Activated naive CD8-positive, alpha-beta T cell treated with anti-CD3 and anti-CD28 coated beads, Interleukin-2, amount 50 U/mL, for 24 hours (primary cell): ENCODE results near the gene RC3H1.
A peak's percentile ranks its signal among the peaks of the same experiment; 100 is the strongest.
"Not testable (repeated sequence)": the region's sequence is repeated elsewhere in the genome, so short reads cannot be mapped to it uniquely, and the experiment has no call there.

ENCODE experiments used
- ATAC-seq: fragments of 150-1000 bp; cut with Tn5 transposase; one replicate; pipeline ENCODE4 v1.10.0; 2021
- DNase-seq: peaks from one replicate; pipeline ENCODE4 v3.0.0; 2021
- H3K27ac Mint-ChIP-seq: one replicate; pipeline ENCODE4 v1.8.0; 2021; ENCODE audit warnings: mild to moderate bottlenecking, mixed read lengths
- H3K27me3 Mint-ChIP-seq: one replicate; pipeline ENCODE4 v1.8.0; 2021; ENCODE audit warnings: mixed read lengths
- H3K36me3 Mint-ChIP-seq: one replicate; pipeline ENCODE4 v1.8.0; 2021; ENCODE audit warnings: low read depth, mixed read lengths
- H3K4me1 Mint-ChIP-seq: one replicate; pipeline ENCODE4 v1.8.0; 2021; ENCODE audit warnings: mixed read lengths
- H3K4me3 Mint-ChIP-seq: one replicate; pipeline ENCODE4 v1.8.0; 2021; ENCODE audit warnings: mild to moderate bottlenecking, moderate library complexity, mixed read lengths
- H3K9me3 Mint-ChIP-seq: one replicate; pipeline ENCODE4 v1.8.0; 2021; ENCODE audit warnings: mixed read lengths

The RC3H1 gene

GRCh38 chr1:174022080-174022975 is at the start of gene RC3H1:
TSS of gene RC3H1 (minus strand) at chr1:174022357. CDS start at chr1:173992985, 29,372 bp downstream.
- Mint-ChIP-seq H3K4me3 (peak within 1 kb of the TSS; percentile 98), H3K9me3 (no peaks in the 10 kb centered on the region), H3K36me3 (peaks cover 8% of the 10 kb centered on the region), H3K27me3 (no peaks in the 10 kb centered on the region), H3K27ac (peak within 1 kb of the TSS; percentile 94), H3K4me1 (peaks cover 49% of the 10 kb centered on the region)
- DNase-seq = peak; percentile 89
- peak; percentile 92 for ATAC-seq

GRCh38 chr1:174070614-174071013 is 48.5 kb upstream of the RC3H1 start:
- Mint-ChIP-seq H3K36me3 (no peaks in the 10 kb centered on the region), H3K4me1 (peaks cover 5% of the 10 kb centered on the region), H3K4me3 (no peak overlapping the region), H3K9me3 (no peaks in the 10 kb centered on the region), H3K27ac (no peak overlapping the region), H3K27me3 (peaks cover 3% of the 10 kb centered on the region)
- DNase-seq (no peak), ATAC-seq (no peak)

- H3K9me3 Mint-ChIP-seq = no peaks in the 10 kb centered on the region
- no peaks in the 10 kb centered on the region for H3K36me3 Mint-ChIP-seq
- H3K4me1 Mint-ChIP-seq = peaks cover 5% of the 10 kb centered on the region
- peaks cover 3% of the 10 kb centered on the region for H3K27me3 Mint-ChIP-seq
- DNase-seq (no peak), ATAC-seq (no peak)
- H3K27ac Mint-ChIP-seq = no peak overlapping the region
- H3K4me3 Mint-ChIP-seq = no peak overlapping the region
Observed at GRCh38 chr1:174068000-174068399, 45.8 kb upstream of the RC3H1 start.

GRCh38 chr1:174060090-174060489 is 37.9 kb upstream of the RC3H1 start:
- Mint-ChIP-seq H3K27me3 (peaks cover 3% of the 10 kb centered on the region), H3K4me3 (no peak overlapping the region)
- ATAC-seq = no peak

GRCh38 chr1:174058624-174059023 is 36.5 kb upstream of the RC3H1 start:
- no peak overlapping the region for H3K4me3 Mint-ChIP-seq
- no peaks in the 10 kb centered on the region for H3K9me3 Mint-ChIP-seq
- H3K4me1 Mint-ChIP-seq = peaks cover 6% of the 10 kb centered on the region
- H3K27ac Mint-ChIP-seq = no peak overlapping the region
- DNase-seq (no peak), ATAC-seq (no peak)
- no peaks in the 10 kb centered on the region for H3K36me3 Mint-ChIP-seq
- peaks cover 3% of the 10 kb centered on the region for H3K27me3 Mint-ChIP-seq

More at GRCh38 chr1:174060090-174060489, 37.9 kb upstream of the RC3H1 start:
- Mint-ChIP-seq H3K4me1 (peaks cover 6% of the 10 kb centered on the region), H3K9me3 (no peaks in the 10 kb centered on the region), H3K27ac (no peak overlapping the region), H3K36me3 (no peaks in the 10 kb centered on the region)
- no peak for DNase-seq

GRCh38 chr1:174056609-174057008 is 34.5 kb upstream of the RC3H1 start:
- not testable (repeated sequence) for H3K4me1 Mint-ChIP-seq, H3K36me3 Mint-ChIP-seq

GRCh38 chr1:174055797-174056196 is 33.6 kb upstream of the RC3H1 start:
- not testable (repeated sequence) for DNase-seq, H3K9me3 Mint-ChIP-seq

More at GRCh38 chr1:174056609-174057008, 34.5 kb upstream of the RC3H1 start:
- not testable (repeated sequence) for H3K27ac Mint-ChIP-seq, ATAC-seq, H3K9me3 Mint-ChIP-seq, DNase-seq, H3K4me3 Mint-ChIP-seq, H3K27me3 Mint-ChIP-seq

GRCh38 chr1:174053826-174054225 is 31.7 kb upstream of the RC3H1 start:
- H3K36me3 Mint-ChIP-seq = no peaks in the 10 kb centered on the region
- DNase-seq (no peak), ATAC-seq (no peak)
- no peaks in the 10 kb centered on the region for H3K4me1 Mint-ChIP-seq
- no peak overlapping the region for H3K27ac Mint-ChIP-seq
- H3K9me3 Mint-ChIP-seq = no peaks in the 10 kb centered on the region
- H3K27me3 Mint-ChIP-seq = peaks cover 5% of the 10 kb centered on the region
- no peak overlapping the region for H3K4me3 Mint-ChIP-seq

More at GRCh38 chr1:174055797-174056196, 33.6 kb upstream of the RC3H1 start:
- not testable (repeated sequence) for H3K36me3 Mint-ChIP-seq, H3K27ac Mint-ChIP-seq, ATAC-seq, H3K4me3 Mint-ChIP-seq, H3K4me1 Mint-ChIP-seq, H3K27me3 Mint-ChIP-seq

GRCh38 chr1:174052621-174053020 is 30.5 kb upstream of the RC3H1 start:
- ATAC-seq (no peak), DNase-seq (no peak)
- H3K4me3 Mint-ChIP-seq = no peak overlapping the region
- H3K4me1 Mint-ChIP-seq = no peaks in the 10 kb centered on the region
- no peaks in the 10 kb centered on the region for H3K36me3 Mint-ChIP-seq
- no peak overlapping the region for H3K27ac Mint-ChIP-seq
- no peaks in the 10 kb centered on the region for H3K9me3 Mint-ChIP-seq
- peaks cover 5% of the 10 kb centered on the region for H3K27me3 Mint-ChIP-seq

- ATAC-seq = no peak
- DNase-seq = no peak
- Mint-ChIP-seq H3K27me3 (peaks cover 5% of the 10 kb centered on the region), H3K27ac (no peak overlapping the region), H3K36me3 (no peaks in the 10 kb centered on the region), H3K9me3 (no peaks in the 10 kb centered on the region), H3K4me1 (no peaks in the 10 kb centered on the region), H3K4me3 (no peak overlapping the region)
Observed at GRCh38 chr1:174051956-174052355, 29.8 kb upstream of the RC3H1 start.

GRCh38 chr1:174049514-174049913 is 27.4 kb upstream of the RC3H1 start:
- H3K27ac Mint-ChIP-seq = no peak overlapping the region
- H3K4me1 Mint-ChIP-seq = no peaks in the 10 kb centered on the region
- no peaks in the 10 kb centered on the region for H3K9me3 Mint-ChIP-seq
- ATAC-seq (no peak), DNase-seq (no peak)
- no peaks in the 10 kb centered on the region for H3K36me3 Mint-ChIP-seq
- H3K4me3 Mint-ChIP-seq = no peak overlapping the region
- peaks cover 3% of the 10 kb centered on the region for H3K27me3 Mint-ChIP-seq

GRCh38 chr1:174044418-174045222 is 22.5 kb upstream of the RC3H1 start:
- ATAC-seq = no peak
- Mint-ChIP-seq H3K27me3 (no peaks in the 10 kb centered on the region), H3K4me1 (no peaks in the 10 kb centered on the region), H3K9me3 (no peaks in the 10 kb centered on the region), H3K27ac (no peak overlapping the region), H3K4me3 (no peak overlapping the region), H3K36me3 (no peaks in the 10 kb centered on the region)
- no peak for DNase-seq

- H3K4me3 Mint-ChIP-seq, H3K36me3 Mint-ChIP-seq, H3K27me3 Mint-ChIP-seq, ATAC-seq, H3K27ac Mint-ChIP-seq, H3K4me1 Mint-ChIP-seq, DNase-seq, H3K9me3 Mint-ChIP-seq: not testable (repeated sequence)
Observed at GRCh38 chr1:174042509-174042908, 20.4 kb upstream of the RC3H1 start.

- H3K27me3 Mint-ChIP-seq = no peaks in the 10 kb centered on the region
- DNase-seq (no peak), ATAC-seq (no peak)
- no peaks in the 10 kb centered on the region for H3K4me1 Mint-ChIP-seq
- no peak overlapping the region for H3K27ac Mint-ChIP-seq
- no peaks in the 10 kb centered on the region for H3K9me3 Mint-ChIP-seq
- H3K4me3 Mint-ChIP-seq = no peak overlapping the region
- H3K36me3 Mint-ChIP-seq = no peaks in the 10 kb centered on the region
Observed at GRCh38 chr1:174041369-174041768, 19.2 kb upstream of the RC3H1 start.

- no peaks in the 10 kb centered on the region for H3K27me3 Mint-ChIP-seq
- DNase-seq = no peak
- ATAC-seq = no peak
- H3K36me3 Mint-ChIP-seq = no peaks in the 10 kb centered on the region
- H3K27ac Mint-ChIP-seq = no peak overlapping the region
- no peaks in the 10 kb centered on the region for H3K9me3 Mint-ChIP-seq
- no peak overlapping the region for H3K4me3 Mint-ChIP-seq
- no peaks in the 10 kb centered on the region for H3K4me1 Mint-ChIP-seq
Observed at GRCh38 chr1:174040387-174040786, 18.2 kb upstream of the RC3H1 start.
